ENCODE data around the gene NCOA7. TPM values are rescaled to one million over a fixed set of nuclear protein-coding genes. Genes with fewer than 3 reads are reported as not detected.

NCOA7 gene
- total RNA-seq, 1 donor from 2014 or later: 74.9 TPM

GRCh38 chr6:125751334-125751916 is 39.3 kb upstream of the NCOA7 start:
- peak overlapping the region; percentile 98 for H3K4me3 Mint-ChIP-seq (ENCODE audit: unreplicated experiment)
- H3K9me3 Mint-ChIP-seq (ENCODE audit: low read depth): no peaks in the 10 kb centered on the region
- no peak for TF ChIP-seq CTCF (IDR thresholded peaks at IDR 0.05)
- H3K27ac Mint-ChIP-seq (ENCODE audit: unreplicated experiment): peak overlapping the region; percentile 60
- H3K27me3 Mint-ChIP-seq (ENCODE audit: low read depth): no peaks in the 10 kb centered on the region
- DNase-seq (ENCODE audit: low spot score): no peak
- peaks cover 73% of the 10 kb centered on the region for H3K4me1 Mint-ChIP-seq (ENCODE audit: low read depth)
- peaks cover 20% of the 10 kb centered on the region for H3K36me3 Mint-ChIP-seq (ENCODE audit: low read depth)

GRCh38 chr6:125752773-125753172 is 38.0 kb upstream of the NCOA7 start:
- peaks cover 74% of the 10 kb centered on the region for H3K4me1 Mint-ChIP-seq (ENCODE audit: low read depth)
- no peak for TF ChIP-seq CTCF (IDR thresholded peaks at IDR 0.05)
- no peak for DNase-seq (ENCODE audit: low spot score)
- H3K4me3 Mint-ChIP-seq (ENCODE audit: unreplicated experiment): peak overlapping the region; percentile 57
- no peaks in the 10 kb centered on the region for H3K27me3 Mint-ChIP-seq (ENCODE audit: low read depth)
- peak overlapping the region; percentile 49 for H3K27ac Mint-ChIP-seq (ENCODE audit: unreplicated experiment)
- peaks cover 22% of the 10 kb centered on the region for H3K36me3 Mint-ChIP-seq (ENCODE audit: low read depth)
- no peaks in the 10 kb centered on the region for H3K9me3 Mint-ChIP-seq (ENCODE audit: low read depth)

- Mint-ChIP-seq H3K9me3 (ENCODE audit: low read depth) (no peaks in the 10 kb centered on the region), H3K27ac (ENCODE audit: unreplicated experiment) (peak overlapping the region; percentile 73), H3K27me3 (ENCODE audit: low read depth) (no peaks in the 10 kb centered on the region), H3K4me1 (ENCODE audit: low read depth) (peaks cover 74% of the 10 kb centered on the region), H3K36me3 (ENCODE audit: low read depth) (peaks cover 22% of the 10 kb centered on the region), H3K4me3 (ENCODE audit: unreplicated experiment) (peak overlapping the region; percentile 57)
- peak; percentile 88 for TF ChIP-seq CTCF (IDR thresholded peaks at IDR 0.05)
- no peak for DNase-seq (ENCODE audit: low spot score)
These were observed 37.4 kb upstream of the NCOA7 start for GRCh38 chr6:125753218-125753936.

- H3K27me3 Mint-ChIP-seq (ENCODE audit: low read depth): no peaks in the 10 kb centered on the region
- peak overlapping the region; percentile 29 for H3K27ac Mint-ChIP-seq (ENCODE audit: unreplicated experiment)
- DNase-seq (ENCODE audit: low spot score): no peak
- TF ChIP-seq CTCF (IDR thresholded peaks at IDR 0.05): peak; percentile 56
- no peaks in the 10 kb centered on the region for H3K9me3 Mint-ChIP-seq (ENCODE audit: low read depth)
- peaks cover 74% of the 10 kb centered on the region for H3K4me1 Mint-ChIP-seq (ENCODE audit: low read depth)
- H3K4me3 Mint-ChIP-seq (ENCODE audit: unreplicated experiment): peak overlapping the region; percentile 0
- peaks cover 23% of the 10 kb centered on the region for H3K36me3 Mint-ChIP-seq (ENCODE audit: low read depth)
These were observed 36.9 kb upstream of the NCOA7 start for GRCh38 chr6:125753937-125754259.

GRCh38 chr6:125754566-125754965 is 36.2 kb upstream of the NCOA7 start:
- Mint-ChIP-seq H3K4me3 (ENCODE audit: unreplicated experiment) (peak overlapping the region; percentile 16), H3K9me3 (ENCODE audit: low read depth) (no peaks in the 10 kb centered on the region), H3K27ac (ENCODE audit: unreplicated experiment) (peak overlapping the region; percentile 15), H3K36me3 (ENCODE audit: low read depth) (peaks cover 29% of the 10 kb centered on the region), H3K27me3 (ENCODE audit: low read depth) (no peaks in the 10 kb centered on the region), H3K4me1 (ENCODE audit: low read depth) (peaks cover 81% of the 10 kb centered on the region)
- TF ChIP-seq CTCF (IDR thresholded peaks at IDR 0.05): no peak
- DNase-seq (ENCODE audit: low spot score): no peak
